Thyroid gland (tissue), 4 donors: ENCODE results near the gene TRPC3. TPM values are rescaled to one million over a fixed set of nuclear protein-coding genes. Genes with fewer than 3 reads are reported as not detected.
"Not testable (repeated sequence)": the region's sequence is repeated elsewhere in the genome, so short reads cannot be mapped to it uniquely, and the experiment has no call there.

ENCODE experiments used
- DNase-seq, 2 donors: peaks; one replicate each; pipeline ENCODE4 v3.0.0-alpha.2; 2019
- H3K27ac ChIP-seq, 3 donors: fragments of 200-600 bp; sonication (generic); 1 replicate in 2 of 3; 2 replicates in 1 of 3; pipeline ENCODE4 v1.5.1; 2016 to 2019; ENCODE audit warnings: mild to moderate bottlenecking in 1 of 3, moderate library complexity in 1 of 3
- H3K27me3 ChIP-seq: fragments of 200-600 bp; sonication (generic); one replicate; pipeline ENCODE4 v1.5.1; 2019
- H3K36me3 ChIP-seq, 2 donors: fragments of 200-600 bp; sonication (generic); one replicate each; pipeline ENCODE4 v1.5.1; 2016 to 2019
- H3K4me1 ChIP-seq, 2 donors: fragments of 200-600 bp; sonication (generic); one replicate each; pipeline ENCODE4 v1.5.1; 2017 to 2019
- H3K4me3 ChIP-seq, 3 donors: fragments of 200-600 bp; sonication (generic); replicated peaks in 1 of 3; 1 replicate in 2 of 3; 2 replicates in 1 of 3; pipeline ENCODE4 v1.5.1; 2016; ENCODE audit warnings: mild to moderate bottlenecking in 1 of 3
- H3K9me3 ChIP-seq: fragments of 200-600 bp; sonication (generic); one replicate; pipeline ENCODE4 v1.5.1; 2017
- POLR2A ChIP-seq, 2 donors: fragments of 450-650 bp; IDR thresholded peaks; one replicate each; pipeline ENCODE4 v1.6.1; 2017; ENCODE audit warnings: antibody characterized with exemption in 2 of 2, mild to moderate bottlenecking in 2 of 2, moderate library complexity in 1 of 2
- WGBS, 2 donors: methylation state at CpG; one replicate each; pipeline ENCODE4 v1.1.5; 2017; 5-methylcytosine and 5-hydroxymethylcytosine counted together
- intact Hi-C: fragments of 100-400 bp; cut with DNase I; formaldehyde crosslinking; loops from one replicate; pipeline ENCODE4 v1.15.1; 2023
- total RNA-seq, 4 donors: library from RNA; depleted of rRNA; stranded (reverse); fragments of >200 nt; gene quantifications; one replicate each; pipeline ENCODE4 v1.2.3, GENCODE V29; 2016
- TF ChIP-seq, protein P1 (sequence below), 6 experiments: fragments of 200-600 bp in 3 of 6; fragments of 450-650 bp in 3 of 6; sonication (generic) in 3 of 6; IDR thresholded peaks; one replicate each; pipeline ENCODE4 v1.5.1; 2016 to 2019; ENCODE audit warnings: antibody characterized with exemption in 6 of 6, mild to moderate bottlenecking in 2 of 6, inconsistent platforms in 1 of 6, moderate library complexity in 1 of 6

The TRPC3 gene
- total RNA-seq, 4 donors from 2014 or later = 0.27 to 1.1 (median 0.55) TPM

DNA sequence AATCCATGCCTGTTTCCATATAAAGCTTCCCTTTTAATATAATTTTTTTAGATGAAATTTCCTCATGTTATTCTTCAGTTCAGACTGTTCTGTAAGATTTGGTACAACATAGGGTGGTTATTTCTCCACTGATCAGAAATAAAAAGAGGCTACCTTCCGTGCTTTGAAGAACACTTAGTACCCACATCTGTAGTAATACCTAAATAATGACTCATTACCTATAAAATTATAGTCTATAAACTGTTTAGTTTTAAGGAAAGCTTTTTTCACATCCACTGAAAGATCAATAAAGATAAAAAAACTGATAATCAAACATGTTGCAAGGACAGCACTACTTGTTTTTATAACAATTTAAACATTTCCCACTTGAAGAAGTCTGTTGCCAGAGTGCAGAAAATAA is 23.9 kb downstream of the TRPC3 start:
- H3K27ac ChIP-seq = no peak overlapping the region
- no peak overlapping the region for H3K4me3 ChIP-seq
- intact Hi-C loops = no loop called here
- TF ChIP-seq POLR2A (IDR thresholded peaks at IDR 0.05) = no peak
- TF ChIP-seq, protein P1, sequence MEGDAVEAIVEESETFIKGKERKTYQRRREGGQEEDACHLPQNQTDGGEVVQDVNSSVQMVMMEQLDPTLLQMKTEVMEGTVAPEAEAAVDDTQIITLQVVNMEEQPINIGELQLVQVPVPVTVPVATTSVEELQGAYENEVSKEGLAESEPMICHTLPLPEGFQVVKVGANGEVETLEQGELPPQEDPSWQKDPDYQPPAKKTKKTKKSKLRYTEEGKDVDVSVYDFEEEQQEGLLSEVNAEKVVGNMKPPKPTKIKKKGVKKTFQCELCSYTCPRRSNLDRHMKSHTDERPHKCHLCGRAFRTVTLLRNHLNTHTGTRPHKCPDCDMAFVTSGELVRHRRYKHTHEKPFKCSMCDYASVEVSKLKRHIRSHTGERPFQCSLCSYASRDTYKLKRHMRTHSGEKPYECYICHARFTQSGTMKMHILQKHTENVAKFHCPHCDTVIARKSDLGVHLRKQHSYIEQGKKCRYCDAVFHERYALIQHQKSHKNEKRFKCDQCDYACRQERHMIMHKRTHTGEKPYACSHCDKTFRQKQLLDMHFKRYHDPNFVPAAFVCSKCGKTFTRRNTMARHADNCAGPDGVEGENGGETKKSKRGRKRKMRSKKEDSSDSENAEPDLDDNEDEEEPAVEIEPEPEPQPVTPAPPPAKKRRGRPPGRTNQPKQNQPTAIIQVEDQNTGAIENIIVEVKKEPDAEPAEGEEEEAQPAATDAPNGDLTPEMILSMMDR (IDR thresholded peaks at IDR 0.05) = no peak
- H3K9me3 ChIP-seq = no peaks in the 10 kb centered on the region
- H3K4me1 ChIP-seq = no peaks in the 10 kb centered on the region
- DNase-seq = no peak
- no peaks in the 10 kb centered on the region for H3K36me3 ChIP-seq
- 83 to 91% methylated on average over 1 of the region's 1 CpG for WGBS, 2 donors
- no peaks in the 10 kb centered on the region for H3K27me3 ChIP-seq

DNA sequence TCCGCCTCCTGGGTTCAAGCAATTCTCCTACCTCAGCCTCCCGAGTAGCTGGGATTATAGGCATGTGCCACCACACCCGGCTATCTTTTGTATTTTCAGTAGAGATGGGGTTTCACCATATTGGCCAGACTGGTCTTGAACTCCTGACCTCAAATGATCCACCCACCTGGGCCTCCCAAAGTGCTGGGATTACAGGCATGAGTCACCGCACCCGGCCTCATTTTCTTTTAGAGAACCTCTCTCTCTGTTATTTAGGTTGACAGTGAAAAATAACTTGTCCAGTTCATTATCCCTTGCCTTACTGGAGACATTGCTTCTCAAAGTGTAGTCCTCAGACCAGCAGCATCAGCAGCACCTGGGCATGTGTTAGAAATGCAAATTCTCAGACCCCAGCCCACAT is 25.4 kb downstream of the TRPC3 start:
- WGBS, 2 donors = 95 to 96% methylated on average over 5 of the region's 5 CpGs
- DNase-seq, intact Hi-C loops, H3K36me3 ChIP-seq, H3K4me1 ChIP-seq, H3K27me3 ChIP-seq, H3K9me3 ChIP-seq, H3K4me3 ChIP-seq, H3K27ac ChIP-seq: not testable (repeated sequence)

DNA sequence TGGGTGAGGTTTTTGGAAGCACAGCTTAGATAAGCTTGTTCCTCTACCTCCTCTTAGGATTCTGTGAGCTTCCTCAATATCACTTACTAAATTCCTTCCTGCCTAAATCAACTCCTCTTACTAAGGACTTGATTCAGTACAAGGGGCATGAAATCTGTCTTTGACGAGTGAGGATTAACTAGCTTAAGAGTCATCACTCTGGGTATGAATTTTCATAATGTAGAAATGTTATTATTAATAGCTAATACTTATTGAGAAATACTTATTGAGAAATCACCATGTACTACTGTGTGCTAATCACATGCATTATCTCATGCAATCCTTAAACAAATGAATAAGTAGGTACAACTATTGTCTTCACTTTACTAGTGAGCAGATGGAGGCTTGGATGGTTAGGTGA is 28.6 kb downstream of the TRPC3 start:
- WGBS, 2 donors = 90 to 100% methylated on average over 1 of the region's 1 CpG
- no peak for DNase-seq
- TF ChIP-seq POLR2A (IDR thresholded peaks at IDR 0.05) = no peak
- TF ChIP-seq, protein P1 (IDR thresholded peaks at IDR 0.05) = no peak
- intact Hi-C loops = no loop called here
- Histone ChIP-seq H3K27ac (no peak overlapping the region), H3K36me3 (no peaks in the 10 kb centered on the region), H3K4me3 (no peak overlapping the region), H3K9me3 (no peaks in the 10 kb centered on the region), H3K4me1 (no peaks in the 10 kb centered on the region), H3K27me3 (no peaks in the 10 kb centered on the region)

DNA sequence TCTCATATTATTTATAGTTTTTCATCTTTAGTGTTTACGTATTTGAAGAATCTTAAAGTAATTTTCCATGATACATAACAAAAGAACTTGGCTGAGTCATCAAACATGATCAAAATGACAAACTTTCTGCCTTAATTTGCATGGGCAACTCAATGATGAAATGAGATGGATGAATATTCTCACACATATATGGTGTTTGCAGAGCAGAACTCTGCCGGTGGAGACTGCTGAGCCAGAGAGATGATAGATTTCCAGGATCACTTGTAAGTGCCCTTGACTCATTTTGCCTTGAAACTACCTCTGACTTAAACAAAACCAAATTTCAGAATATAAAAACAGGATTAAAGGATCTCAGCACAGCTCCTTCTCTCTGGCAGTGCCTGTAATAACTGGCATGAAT is 38.2 kb downstream of the TRPC3 start:
- H3K27ac ChIP-seq = no peak overlapping the region
- intact Hi-C loops = no loop called here
- no peak for DNase-seq
- H3K27me3 ChIP-seq = no peaks in the 10 kb centered on the region
- WGBS, 2 donors = 69 to 71% methylated on average over 2 of the region's 2 CpGs
- TF ChIP-seq, protein P1 (IDR thresholded peaks at IDR 0.05) = no peak
- TF ChIP-seq POLR2A (IDR thresholded peaks at IDR 0.05) = no peak
- H3K36me3 ChIP-seq = no peaks in the 10 kb centered on the region
- H3K9me3 ChIP-seq = no peaks in the 10 kb centered on the region
- no peak overlapping the region for H3K4me3 ChIP-seq
- H3K4me1 ChIP-seq = no peaks in the 10 kb centered on the region

DNA sequence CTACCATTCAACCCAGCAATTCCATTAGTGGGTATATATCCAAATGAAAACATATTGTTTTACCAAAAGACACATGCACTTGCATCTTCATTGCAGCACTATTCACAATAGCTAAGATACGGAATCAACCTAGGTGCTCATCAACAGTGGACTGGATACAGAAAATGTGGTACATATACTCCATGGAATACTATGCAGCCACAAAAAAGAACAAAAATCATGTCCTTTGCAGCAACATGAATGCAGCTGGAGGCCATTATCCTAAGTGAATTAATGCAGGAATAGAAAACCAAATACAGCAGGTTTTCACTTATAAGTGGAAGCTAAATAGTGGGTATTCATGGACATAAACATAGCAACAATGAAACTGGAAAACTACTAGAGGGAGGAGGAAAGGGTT is 43.5 kb downstream of the TRPC3 start:
- H3K4me3 ChIP-seq = no peak overlapping the region
- H3K27me3 ChIP-seq = no peaks in the 10 kb centered on the region
- no peak for DNase-seq
- H3K4me1 ChIP-seq = no peaks in the 10 kb centered on the region
- no peak overlapping the region for H3K27ac ChIP-seq
- intact Hi-C loops = no loop called here
- H3K9me3 ChIP-seq = no peaks in the 10 kb centered on the region
- TF ChIP-seq POLR2A (IDR thresholded peaks at IDR 0.05) = no peak
- TF ChIP-seq, protein P1 (IDR thresholded peaks at IDR 0.05) = no peak
- H3K36me3 ChIP-seq = no peaks in the 10 kb centered on the region
- 97 to 100% methylated on average over 1 of the region's 1 CpG for WGBS, 2 donors
